HG03575 (cell line): Measurements from ENCODE around the gene DCLK3.

Experiments
- ATAC-seq: cut with Tn5 transposase; IDR thresholded peaks from one replicate; pipeline ENCODE4 v1.9.1; 2021; ENCODE audit not compliant: unreplicated experiment, insufficient number of reproducible peaks, low FRiP score; ENCODE audit errors: extremely low read depth

The DCLK3 gene, protein sequence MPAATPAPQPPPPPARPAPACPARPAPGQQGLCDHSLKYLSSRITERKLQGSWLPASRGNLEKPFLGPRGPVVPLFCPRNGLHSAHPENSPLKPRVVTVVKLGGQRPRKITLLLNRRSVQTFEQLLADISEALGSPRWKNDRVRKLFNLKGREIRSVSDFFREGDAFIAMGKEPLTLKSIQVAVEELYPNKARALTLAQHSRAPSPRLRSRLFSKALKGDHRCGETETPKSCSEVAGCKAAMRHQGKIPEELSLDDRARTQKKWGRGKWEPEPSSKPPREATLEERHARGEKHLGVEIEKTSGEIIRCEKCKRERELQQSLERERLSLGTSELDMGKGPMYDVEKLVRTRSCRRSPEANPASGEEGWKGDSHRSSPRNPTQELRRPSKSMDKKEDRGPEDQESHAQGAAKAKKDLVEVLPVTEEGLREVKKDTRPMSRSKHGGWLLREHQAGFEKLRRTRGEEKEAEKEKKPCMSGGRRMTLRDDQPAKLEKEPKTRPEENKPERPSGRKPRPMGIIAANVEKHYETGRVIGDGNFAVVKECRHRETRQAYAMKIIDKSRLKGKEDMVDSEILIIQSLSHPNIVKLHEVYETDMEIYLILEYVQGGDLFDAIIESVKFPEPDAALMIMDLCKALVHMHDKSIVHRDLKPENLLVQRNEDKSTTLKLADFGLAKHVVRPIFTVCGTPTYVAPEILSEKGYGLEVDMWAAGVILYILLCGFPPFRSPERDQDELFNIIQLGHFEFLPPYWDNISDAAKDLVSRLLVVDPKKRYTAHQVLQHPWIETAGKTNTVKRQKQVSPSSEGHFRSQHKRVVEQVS

DNA sequence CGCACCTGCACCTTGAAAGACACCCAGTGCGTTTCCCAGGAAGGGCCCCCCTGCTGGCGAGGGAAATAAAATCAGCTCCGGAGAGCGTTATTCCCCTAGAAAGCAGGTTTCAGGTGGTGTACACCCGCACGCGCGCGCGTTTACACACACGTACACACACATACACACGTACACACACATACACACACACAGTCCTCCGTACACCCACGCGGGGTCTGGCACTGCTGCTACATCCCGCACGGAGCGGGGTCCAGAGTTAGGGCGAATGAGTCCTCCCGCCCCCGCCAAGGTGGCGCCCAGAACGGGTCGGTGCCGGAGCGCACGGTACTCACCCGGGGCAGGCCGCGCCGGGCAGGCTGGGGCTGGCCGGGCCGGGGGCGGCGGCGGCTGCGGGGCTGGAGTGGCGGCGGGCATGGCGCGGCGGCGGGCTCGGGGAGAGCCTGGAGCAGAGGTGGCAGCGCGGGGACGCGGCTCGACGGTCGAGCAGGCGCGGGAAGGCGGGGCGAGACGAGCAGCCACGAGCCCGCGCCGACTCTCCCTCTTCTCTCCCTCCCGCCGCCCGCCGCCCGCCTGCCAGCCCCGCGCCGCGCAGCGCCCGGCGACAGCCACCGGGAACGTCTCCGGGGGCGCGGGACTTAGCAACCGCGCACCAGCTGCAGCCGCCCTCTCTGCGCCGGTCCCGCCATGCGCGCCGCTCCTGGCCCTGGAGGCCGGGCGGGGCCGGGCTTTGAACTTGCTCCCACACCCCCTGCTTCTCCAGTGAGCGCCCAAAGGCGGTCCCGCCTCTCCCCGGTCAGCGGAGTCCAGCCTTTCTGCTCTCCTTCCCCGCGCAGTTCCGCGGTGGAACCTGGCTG is at the start of gene DCLK3:
DCLK3 (minus strand) TSS at position 704 of the 854 bp plus-strand sequence; CDS start at position 414, 290 bp downstream.
- no peak for ATAC-seq

DNA sequence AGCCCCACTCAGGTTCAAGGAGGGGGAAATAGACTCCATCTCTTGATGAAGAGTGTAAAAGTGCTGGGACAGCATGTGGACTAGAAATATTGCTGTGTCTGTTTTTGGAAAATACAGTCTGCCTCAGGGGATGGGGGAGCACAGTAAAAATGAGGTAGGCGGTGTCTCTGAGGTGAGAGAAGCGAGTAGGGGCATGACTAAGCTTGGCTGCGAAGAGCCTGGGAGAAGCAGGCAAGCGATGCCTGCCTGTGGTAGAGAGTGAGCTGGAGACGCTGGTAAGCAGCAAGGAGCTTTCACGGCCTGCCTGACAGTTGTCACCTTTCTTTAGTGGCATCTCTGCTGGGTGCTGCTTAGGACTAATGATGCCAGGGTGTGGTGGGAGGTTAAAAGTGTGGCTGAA is 49.0 kb upstream of the DCLK3 start:
- no peak for ATAC-seq

DNA sequence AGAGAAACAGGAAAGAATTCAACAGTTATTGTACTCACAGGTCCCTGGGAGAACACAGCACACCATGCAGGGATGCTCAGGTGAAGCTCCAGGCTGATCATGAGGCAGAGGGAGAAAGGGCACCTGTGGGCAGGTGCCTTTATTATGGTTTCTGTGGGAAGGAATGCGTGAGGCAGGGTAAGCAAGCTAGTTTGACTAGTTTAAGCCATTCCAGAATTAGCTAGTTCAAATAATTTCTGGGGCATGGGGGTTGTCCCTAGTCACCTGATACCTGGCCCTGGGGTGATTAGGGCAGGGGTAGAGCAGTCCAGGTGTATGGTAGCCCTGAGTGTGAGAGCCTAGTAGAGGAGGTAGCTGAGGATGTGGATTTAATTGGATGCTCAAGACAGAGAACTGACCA is 47.9 kb upstream of the DCLK3 start:
- no peak for ATAC-seq

DNA sequence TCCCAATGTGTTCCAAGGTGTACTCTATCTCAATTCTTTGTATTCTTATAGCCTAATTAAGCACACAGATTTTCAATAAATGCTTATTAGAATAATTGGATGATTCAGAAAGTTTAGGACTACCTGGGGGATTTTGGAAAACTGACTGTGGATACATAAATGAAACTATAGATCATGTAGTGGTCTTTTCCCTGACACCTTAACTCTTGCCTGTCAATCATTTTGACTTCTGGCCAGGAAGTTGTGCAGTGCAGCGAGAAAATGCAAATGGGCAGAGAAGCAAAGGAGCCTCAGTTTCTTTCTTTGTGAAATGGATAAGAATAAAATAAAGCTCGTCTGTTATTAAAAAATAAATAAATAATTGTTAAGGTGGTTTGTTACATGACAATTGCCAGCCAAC is 47.4 kb upstream of the DCLK3 start:
- ATAC-seq, result no peak

DNA sequence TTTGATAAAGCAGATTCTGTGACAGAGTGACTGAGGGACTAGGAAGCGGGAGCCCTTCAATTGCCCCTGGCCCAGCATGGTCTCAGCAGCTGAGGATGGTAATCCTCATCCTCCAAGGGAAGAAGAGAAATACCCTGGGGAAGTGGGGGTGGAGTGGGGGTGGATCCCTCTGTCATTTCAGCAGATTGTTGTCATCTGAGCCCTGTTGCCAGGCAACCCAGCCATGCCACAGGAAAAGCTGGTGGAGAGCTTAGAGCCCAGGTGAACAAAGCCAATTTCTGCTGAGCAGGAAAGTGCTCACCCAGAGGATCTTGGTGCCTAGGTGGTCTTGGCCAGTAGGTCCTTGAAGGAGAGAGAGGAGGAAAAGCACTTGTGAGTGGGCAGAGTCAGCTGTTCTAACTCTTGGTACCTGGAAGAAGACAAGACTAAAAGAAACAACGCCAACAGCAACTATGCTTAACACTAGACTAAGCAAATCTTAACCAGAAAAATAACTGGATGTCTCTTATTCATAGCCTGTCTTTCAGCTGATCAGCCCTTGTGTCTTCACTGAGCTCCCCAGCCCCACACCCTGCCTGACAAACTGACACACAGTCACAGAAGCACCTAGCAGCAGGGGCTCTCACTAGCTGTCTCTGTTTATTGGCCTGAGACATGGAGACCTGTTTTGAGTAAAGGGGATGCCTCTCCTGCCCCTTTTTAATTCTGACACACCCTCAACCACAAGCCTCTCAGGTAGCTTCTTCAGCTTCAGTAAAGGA is 40.1 kb upstream of the DCLK3 start:
- ATAC-seq, result no peak

DNA sequence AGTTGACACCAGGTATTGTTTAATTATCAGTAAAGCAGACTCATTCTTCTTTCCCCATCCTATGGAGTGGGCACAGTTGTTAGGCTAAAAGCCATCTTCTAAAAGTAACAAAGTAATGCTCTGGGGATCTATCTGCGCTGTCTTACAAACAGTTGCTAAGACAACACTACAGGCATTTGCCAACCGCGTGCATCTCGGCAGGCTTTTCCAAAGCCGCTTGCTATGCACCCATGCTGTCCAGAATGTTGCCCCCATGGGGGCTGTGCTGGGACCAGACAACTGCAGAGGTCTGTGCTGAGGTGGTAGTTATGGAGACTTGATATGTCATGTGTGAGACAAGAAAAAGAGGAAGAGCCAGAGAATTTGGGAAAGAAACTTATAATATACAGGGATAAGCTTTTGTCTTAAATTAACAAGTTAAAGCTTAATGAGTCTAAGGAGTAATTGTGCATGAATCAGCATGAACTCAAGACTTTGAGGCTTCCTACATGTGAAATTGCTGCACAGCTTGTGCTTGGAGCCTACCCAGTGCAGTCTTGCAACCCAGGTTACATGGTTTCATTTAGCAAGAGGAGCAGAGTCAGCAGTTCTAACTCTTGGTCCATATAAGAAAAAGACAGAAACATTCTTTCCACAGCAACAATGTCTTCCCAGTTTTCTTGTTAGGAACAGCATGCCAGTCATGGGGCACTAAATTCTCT is 38.9 kb upstream of the DCLK3 start:
- ATAC-seq, result no peak

DNA sequence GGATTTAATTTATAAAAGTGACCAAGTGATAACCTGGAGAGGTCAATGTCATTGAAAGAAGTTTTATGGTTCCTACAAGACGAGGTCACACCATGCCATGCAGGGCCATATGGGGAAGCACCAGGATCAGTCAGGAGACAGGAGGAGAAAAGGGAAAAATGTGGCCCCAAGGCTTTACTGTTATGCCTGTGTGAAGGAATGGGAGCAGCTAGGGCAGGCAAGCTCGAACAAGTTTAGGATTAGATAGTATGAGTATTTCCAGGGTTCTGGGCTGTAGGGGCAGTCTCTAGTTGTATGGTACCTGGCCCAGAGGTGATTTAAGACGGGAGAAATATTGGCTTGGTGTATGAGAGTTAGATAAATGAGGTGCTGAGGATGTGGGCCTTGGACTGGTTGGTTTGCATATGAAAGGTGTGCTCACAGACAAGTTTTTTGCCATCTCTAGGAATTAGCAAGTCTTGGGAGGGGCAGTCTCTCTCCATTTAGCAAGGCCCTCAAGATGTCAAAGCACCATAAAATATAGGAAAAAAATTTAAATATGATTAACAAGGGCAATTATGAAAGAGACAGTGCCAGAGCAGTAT is 36.3 kb upstream of the DCLK3 start:
- ATAC-seq, result no peak

DNA sequence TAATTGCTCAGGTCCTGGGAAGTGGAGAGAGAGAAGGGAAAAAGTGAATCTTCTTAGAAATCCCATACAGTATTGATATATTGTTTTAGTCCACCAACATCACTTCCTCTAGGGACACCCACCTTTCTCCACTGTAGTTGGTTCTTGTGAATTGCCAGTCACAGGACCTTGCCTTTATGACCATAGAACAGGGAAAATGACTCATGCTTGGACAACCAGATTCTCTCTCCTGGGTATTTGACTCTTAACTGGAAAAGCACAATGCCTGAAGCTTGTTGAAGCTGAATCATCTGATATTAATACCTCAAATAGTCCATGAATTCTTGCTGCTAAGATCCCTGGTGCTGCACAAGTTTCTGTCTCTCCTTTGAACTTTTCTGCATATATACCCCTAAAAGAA is 32.5 kb upstream of the DCLK3 start:
- no peak for ATAC-seq

DNA sequence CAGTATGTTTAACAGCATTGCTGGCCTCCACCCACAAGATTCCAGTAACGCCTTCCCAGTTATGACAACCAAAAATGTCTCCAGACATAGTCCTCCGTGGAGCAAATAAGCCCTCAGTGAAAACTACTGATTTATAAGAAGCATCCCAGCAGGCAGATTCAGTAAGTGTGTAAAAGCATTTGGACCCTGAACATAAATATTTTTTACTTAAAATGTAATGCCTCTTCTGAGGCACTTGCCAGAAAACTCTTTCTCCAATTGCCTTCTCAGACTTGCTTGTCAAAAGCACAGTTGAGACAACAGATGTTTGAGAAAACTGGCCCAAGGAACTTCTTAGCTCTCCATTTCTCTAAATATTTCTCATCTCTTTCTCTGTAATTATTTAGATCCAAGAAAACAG is 31.8 kb upstream of the DCLK3 start:
- ATAC-seq, result no peak

DNA sequence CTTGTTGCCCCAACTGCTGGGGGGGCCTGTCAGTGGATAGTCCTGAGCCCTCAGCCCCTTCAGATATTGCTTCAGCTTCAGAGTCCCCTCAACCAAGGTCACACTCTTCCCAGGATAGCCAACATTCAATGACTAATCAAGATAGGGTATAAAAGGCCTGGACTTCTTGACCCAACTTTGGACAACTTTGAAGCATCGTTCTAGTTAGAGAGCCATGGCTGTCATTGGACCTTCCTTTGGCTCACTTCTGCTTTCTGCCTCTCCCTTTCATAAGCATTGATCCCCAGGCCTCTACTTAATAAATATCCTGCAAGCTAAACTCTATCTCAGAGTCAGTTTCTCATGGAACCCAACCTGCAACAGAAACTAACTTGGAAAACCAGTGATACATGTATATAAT is 31.3 kb upstream of the DCLK3 start:
- ATAC-seq, result no peak

DNA sequence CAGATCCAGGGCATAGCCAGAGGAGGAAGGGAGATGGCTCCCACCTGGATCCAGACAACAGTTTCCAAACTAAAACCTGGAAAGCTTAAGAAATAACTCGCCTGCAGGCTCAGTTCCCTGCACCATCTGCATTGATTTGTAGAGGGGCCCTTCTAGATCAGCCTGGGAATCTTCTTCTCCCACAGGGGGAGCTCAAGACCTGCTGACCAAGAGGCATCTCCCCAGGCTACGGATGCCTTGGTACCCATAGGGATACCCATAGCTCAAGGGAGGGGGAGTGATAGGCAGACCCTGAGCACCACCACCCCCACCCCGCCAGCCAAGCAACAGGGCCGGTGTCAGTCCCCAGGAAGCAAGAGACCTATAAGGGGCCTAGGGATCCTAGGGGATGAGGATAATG is 28.0 kb upstream of the DCLK3 start:
- ATAC-seq, result no peak

DNA sequence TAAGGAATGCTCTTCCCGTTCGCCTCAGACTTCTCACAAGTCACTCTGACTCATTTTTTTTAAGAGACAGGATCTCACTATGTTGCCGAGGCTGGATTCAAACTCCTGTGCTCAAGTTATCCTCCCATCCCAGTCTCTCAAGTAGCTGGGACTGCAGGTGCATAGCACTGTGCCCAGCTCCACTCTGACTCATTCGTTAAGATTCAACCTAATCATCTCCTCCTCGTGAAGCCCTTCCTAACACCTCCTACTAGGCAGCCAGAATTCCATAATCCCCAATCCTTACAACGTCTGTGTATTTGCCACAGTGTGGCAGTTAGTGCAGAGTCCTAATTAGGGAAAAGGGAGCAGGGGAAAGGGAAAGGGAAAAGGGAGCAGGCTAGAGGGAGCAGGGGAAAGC is 26.4 kb upstream of the DCLK3 start:
- no peak for ATAC-seq

DNA sequence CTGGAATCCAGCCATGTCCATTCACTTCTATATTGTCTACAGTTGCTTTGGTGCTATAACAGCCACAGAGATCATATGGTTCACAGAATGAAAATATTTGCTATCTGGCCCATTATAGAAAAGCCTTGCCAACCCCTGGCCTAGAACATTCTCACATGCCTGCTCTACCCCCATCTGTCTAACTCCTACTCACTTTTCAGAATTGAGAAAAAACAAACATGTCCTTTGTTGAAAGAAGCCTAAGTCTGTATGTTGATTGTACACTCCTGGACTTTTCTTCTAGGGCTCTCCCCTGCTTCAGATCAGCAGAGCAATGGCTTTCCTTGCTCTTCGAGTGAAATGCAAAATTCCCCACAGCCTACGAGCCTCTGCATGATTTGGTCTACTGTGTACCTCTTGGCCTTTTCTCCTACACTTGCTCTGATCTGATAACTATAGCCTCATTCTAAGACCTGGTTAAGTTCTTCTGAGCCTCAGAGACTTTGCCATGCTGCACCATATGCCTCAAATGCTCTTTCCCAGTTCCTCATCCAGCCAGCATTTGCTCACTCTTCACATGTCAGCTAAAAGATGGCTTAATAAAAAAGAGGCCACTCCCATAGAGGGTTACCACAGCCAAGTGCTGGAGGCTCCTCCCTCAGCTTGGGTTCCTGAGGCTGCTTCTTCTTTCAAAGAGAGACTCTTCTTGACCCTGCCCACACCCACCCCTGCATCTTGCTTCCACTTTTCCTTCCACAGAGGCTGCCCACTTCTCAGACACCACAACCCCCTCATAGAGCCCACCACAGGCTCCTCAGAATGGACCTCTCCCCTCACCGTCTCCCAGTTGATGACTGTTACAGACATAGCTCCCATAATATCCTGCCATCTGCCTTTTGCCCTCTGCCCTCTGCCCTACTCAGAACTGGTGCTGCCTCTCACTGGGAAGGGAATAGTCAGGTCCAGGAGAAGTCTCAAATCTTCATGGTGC is 22.9 kb upstream of the DCLK3 start:
- no peak for ATAC-seq

DNA sequence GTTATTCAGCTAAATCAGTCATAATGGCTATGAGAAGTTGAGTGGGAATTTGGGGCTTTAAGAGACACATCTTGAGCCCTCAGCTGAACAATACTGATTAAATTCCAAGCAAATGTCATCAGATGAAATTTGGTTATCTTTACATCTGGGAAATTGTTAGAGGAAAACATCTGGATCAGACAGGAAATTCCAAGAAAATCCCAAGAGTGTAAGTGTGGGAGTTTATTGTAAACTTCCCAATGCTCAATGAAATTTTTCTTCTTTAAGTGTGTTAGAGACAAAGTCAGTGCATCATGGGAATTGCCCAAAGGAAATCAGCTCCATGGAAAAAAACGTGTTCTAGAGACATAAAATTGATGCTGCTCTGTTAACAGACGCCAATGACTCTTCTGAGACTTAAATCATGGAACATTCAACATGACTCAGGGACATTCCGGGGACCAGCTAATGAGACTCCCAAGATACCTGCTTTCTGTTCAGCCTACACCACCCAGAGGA is 19.8 kb upstream of the DCLK3 start:
- no peak for ATAC-seq

DNA sequence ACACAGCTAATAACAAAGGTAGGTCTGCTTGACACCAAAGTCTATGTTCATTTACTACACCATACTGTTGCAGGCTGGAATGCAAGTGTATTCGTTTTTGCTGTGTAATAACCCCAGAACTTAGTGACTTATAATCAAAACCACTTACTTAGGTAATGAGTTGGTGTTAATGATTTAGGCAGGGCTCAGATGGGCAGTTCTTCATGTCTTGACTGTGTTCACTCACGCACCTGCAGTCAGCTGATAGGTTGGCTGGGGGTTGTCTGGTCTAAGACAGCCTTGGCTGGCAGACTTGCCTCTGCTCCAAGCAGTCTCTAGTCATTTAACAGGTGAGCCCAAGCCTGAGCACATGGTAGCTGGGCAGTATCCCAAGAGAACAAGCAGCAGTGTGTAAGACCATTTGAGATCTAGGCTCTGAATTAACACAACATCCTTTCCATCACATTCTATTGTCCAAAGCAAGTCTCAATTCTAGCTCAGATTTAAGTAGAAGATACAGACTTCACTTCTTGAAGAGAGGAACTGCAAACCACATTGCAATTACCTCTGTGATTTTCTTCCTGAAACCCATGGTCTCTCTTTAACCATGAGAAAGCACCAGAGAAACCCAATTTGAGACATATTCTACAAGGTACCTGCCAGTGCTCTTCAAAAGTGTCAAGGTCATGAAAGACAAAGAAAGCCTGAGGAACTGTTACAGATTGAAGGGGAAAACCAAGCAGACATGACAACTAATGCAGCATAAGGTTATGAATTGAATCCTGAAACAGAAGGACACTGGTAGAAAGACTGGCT is 13.3 kb upstream of the DCLK3 start:
- ATAC-seq, result no peak

DNA sequence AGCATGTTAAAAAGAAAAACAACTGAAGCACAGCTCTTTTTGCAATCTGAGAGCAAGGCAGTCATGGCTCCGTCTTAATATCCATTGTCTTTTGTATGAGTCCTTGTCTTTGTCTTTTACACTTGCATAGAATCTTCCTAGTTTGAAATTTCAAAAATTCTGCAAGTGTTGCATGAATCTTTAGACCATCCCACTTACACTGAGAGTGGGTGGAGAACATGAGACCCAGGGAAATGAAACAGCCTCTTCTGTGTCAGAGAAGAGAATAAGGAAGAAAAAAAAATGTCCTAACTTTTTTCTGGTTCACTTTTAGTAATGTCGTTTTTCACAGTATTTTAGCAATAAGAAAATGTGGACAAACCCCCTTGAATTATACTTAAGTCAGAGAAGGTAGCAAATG is 12.1 kb upstream of the DCLK3 start:
- no peak for ATAC-seq
